Ureter (tissue), 1 donor: ENCODE measurements around the gene IFRD2. TPM values are rescaled to one million over a fixed set of nuclear protein-coding genes. Genes with fewer than 3 reads are reported as not detected.
A peak's percentile ranks its signal among the peaks of the same experiment; 100 is the strongest.
"Not testable (repeated sequence)": the region's sequence is repeated elsewhere in the genome, so short reads cannot be mapped to it uniquely, and the experiment has no call there.

Source experiments
- DNase-seq: peaks from one replicate; pipeline ENCODE4 v3.0.0-alpha.2; 2020; ENCODE audit warnings: low spot score
- total RNA-seq: library from RNA; stranded (reverse); gene quantifications from one replicate; pipeline ENCODE4 v1.2.4, GENCODE V29; 2023
- donor health status: DM: yes; HTN: yes; CAD: no.

The IFRD2 gene
- total RNA-seq, 1 donor from 2014 or later: 104 TPM

- DNase-seq: no peak
Observed at GRCh38 chr3:50251220-50251619, 41.0 kb downstream of the IFRD2 start.

GRCh38 chr3:50250514-50250913, 41.7 kb downstream of the IFRD2 start:
- DNase-seq: no peak

DNA sequence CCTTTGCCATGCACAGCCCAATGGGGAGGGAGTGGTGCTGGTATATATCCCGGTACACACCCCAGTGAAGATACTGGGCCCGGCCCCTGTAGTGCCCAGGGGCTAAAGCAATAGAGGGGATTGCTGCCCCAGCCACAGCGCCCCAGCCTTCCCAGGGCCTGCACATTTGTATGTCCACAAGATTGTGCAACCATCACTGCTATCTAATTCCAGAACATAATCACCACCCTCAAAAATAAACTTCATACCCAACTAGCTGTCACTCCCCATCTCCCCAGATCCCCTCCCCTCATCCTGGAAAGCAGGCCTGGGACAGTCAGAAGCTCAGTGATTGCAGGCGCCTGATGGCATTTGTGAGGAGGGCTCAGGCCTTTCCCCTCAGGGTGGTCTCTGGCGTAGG, 42.8 kb downstream of the IFRD2 start:
- no peak for DNase-seq

GRCh38 chr3:50248387-50248786, 43.8 kb downstream of the IFRD2 start:
- no peak for DNase-seq

- DNase-seq: peak; percentile 66
Observed at GRCh38 chr3:50246517-50246954, 45.7 kb downstream of the IFRD2 start.

GRCh38 chr3:50245831-50246516, 46.3 kb downstream of the IFRD2 start:
- DNase-seq: peak; percentile 90

GRCh38 chr3:50245251-50245745, 46.9 kb downstream of the IFRD2 start:
- DNase-seq: no peak

GRCh38 chr3:50244813-50245212, 47.4 kb downstream of the IFRD2 start:
- not testable (repeated sequence) for DNase-seq

- DNase-seq: no peak
Observed at GRCh38 chr3:50243543-50243895, 48.7 kb downstream of the IFRD2 start.

DNA sequence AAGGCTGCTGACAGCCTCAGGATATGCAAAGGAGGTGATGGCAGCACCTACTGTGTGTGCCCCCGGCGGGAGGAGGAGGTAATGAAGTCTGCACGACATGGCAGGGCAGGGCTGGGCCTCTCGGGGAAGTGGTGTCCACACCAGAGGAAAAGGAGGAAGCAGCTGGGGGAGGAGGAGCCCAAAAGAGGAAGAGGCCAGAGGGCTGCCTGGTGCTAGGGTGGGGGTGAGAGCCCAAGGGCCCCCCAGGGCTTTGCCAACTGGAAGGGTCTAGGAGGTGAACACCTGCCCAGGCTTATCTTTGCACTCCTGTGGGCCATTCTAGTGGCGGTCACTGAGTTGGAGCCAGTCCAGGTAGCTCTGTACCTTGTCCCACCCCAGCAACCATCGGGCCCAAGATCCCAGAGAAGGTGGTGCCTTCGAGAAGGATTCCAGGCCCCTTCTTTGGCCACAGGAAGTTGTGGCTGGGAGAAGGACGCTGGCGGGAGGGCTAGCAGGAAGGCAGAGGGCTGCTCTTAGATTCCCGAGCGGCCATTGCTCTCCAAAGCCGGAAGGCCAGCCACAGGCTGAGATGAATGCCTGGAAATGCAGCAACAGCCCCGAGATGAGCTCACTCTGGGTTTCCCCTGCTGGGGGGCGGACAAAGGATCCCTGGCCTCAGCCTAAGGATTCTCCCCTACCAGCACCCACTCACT, 49.2 kb downstream of the IFRD2 start:
- DNase-seq: no peak

- no peak for DNase-seq
Observed at GRCh38 chr3:50242381-50242770, 49.9 kb downstream of the IFRD2 start.

DNA sequence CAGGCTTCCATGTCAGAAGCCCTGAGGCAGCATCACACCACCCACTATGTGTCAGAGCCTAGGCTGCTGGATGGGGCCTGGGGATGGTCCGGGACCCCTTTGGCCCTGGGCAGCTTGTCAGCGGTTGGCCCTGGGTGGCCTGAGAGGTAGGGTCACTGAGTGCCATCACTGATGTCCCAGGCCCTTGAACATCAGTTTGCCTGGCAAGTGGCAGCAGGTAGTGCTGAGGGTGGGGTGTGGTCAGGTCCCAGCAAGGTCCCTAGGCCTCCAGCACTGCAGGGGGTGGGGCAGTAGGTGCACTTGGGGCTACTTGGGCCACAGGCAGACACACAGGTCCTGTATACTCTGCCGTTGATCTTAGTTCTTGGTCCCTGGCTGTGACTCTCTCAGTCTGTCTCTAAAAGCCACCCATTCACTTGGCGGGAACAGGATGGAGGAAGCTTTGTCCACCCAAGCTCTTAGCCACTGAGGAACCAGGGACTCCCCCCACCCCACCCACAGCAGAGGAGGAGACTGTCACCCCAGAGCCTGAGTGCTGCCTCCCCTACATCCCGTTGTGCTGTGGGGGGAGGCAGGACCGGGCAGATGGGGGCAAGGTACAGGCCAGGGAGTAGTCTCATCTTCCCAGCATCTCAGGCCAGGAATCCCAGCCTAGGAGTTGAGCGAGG, 50.4 kb downstream of the IFRD2 start:
- no peak for DNase-seq

GRCh38 chr3:50241163-50241562, 51.1 kb downstream of the IFRD2 start:
- DNase-seq: no peak

- no peak for DNase-seq
Observed at GRCh38 chr3:50239649-50240048, 52.6 kb downstream of the IFRD2 start.

DNA sequence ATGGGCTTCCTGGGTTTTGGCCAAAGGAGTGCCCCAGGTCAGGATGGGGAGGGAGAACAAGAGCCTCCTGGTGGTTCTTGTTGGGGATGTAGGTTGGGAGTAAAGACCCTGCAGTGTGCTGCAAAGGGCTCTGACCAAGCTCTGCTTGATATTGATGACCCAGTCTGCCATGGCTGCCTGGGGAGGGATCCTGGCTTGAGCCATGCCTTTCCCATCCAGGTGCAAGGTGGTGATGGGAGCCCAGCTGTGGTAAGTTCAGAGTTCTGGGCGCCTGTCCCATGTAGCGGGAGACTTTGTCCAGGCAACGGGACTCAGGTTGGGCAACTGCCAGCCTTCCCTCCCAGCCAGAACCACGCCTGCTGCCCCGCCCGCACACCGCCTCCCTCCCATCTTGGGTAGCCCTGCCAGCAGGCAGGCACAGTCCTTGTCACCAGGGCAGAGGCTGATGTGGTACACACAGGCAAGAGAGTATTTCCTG, 53.6 kb downstream of the IFRD2 start:
- peak; percentile 91 for DNase-seq

- peak; percentile 90 for DNase-seq
Observed at GRCh38 chr3:50237754-50238548, 54.3 kb downstream of the IFRD2 start.

Other genes with a start within 250 kb of the IFRD2 start
- 220 TPM for gene RBM5, start 203.5 kb downstream of the IFRD2 start, total RNA-seq
- gene SEMA3F, start 137.1 kb downstream of the IFRD2 start, total RNA-seq: 132 TPM
- not detected for gene GNAT1, start 100.8 kb downstream of the IFRD2 start, total RNA-seq
- 0.34 TPM for gene SLC38A3, start 87.2 kb downstream of the IFRD2 start, total RNA-seq
- gene GNAI2, start 56.2 kb downstream of the IFRD2 start, total RNA-seq: 222 TPM
- gene SEMA3B, start 23.3 kb downstream of the IFRD2 start, total RNA-seq: 18.2 TPM
- gene LSMEM2, start 13.3 kb downstream of the IFRD2 start, total RNA-seq: not detected
- 1.8 TPM for gene HYAL3, start 7.0 kb upstream of the IFRD2 start, total RNA-seq
- gene NAA80, start 7.0 kb upstream of the IFRD2 start, total RNA-seq: 10.7 TPM
- gene HYAL1, start 11.1 kb upstream of the IFRD2 start, total RNA-seq: 9.8 TPM
- gene HYAL2, start 30.3 kb upstream of the IFRD2 start, total RNA-seq: 87.9 TPM
- 24.7 TPM for gene TUSC2, start 35.8 kb upstream of the IFRD2 start, total RNA-seq
- gene RASSF1, start 48.4 kb upstream of the IFRD2 start, total RNA-seq: 21.2 TPM
- 0.26 TPM for gene ZMYND10, start 53.3 kb upstream of the IFRD2 start, total RNA-seq
- gene NPRL2, start 58.3 kb upstream of the IFRD2 start, total RNA-seq: 20.5 TPM
- gene CYB561D2, start 58.4 kb upstream of the IFRD2 start, total RNA-seq: 27.5 TPM
- gene TMEM115, start 67.1 kb upstream of the IFRD2 start, total RNA-seq: 30.4 TPM
- gene CACNA2D2, start 211.2 kb upstream of the IFRD2 start, total RNA-seq: 2.6 TPM